Pons (tissue), 1 donor: ENCODE measurements around the gene HEPHL1.
"Not testable (repeated sequence)": the region's sequence is repeated elsewhere in the genome, so short reads cannot be mapped to it uniquely, and the experiment has no call there.

Source experiments
- DNase-seq: peaks from one replicate; pipeline ENCODE4 v3.0.0-alpha.2; 2016; ENCODE audit warnings: low spot score

Gene HEPHL1

GRCh38 chr11:94090401-94090800, 69.2 kb downstream of the HEPHL1 start:
- no peak for DNase-seq

GRCh38 chr11:94091091-94091490, 69.9 kb downstream of the HEPHL1 start:
- no peak for DNase-seq

GRCh38 chr11:94100253-94100652, 79.1 kb downstream of the HEPHL1 start:
- no peak for DNase-seq

- no peak for DNase-seq
These were observed 82.3 kb downstream of the HEPHL1 start for GRCh38 chr11:94103471-94103870.

GRCh38 chr11:94104734-94105133, 83.6 kb downstream of the HEPHL1 start:
- no peak for DNase-seq

- no peak for DNase-seq
These were observed 85.6 kb downstream of the HEPHL1 start for GRCh38 chr11:94106716-94107115.

GRCh38 chr11:94107363-94107762, 86.2 kb downstream of the HEPHL1 start:
- no peak for DNase-seq

- no peak for DNase-seq
These were observed 90.1 kb downstream of the HEPHL1 start for GRCh38 chr11:94111241-94111640.

GRCh38 chr11:94111660-94112059, 90.5 kb downstream of the HEPHL1 start:
- no peak for DNase-seq

GRCh38 chr11:94112206-94112953, 91.2 kb downstream of the HEPHL1 start:
- DNase-seq: no peak

GRCh38 chr11:94117197-94117574, 96.0 kb downstream of the HEPHL1 start:
- DNase-seq: no peak

GRCh38 chr11:94117871-94118270, 96.7 kb downstream of the HEPHL1 start:
- no peak for DNase-seq

- not testable (repeated sequence) for DNase-seq
These were observed 98.5 kb downstream of the HEPHL1 start for GRCh38 chr11:94119676-94120075.

- not testable (repeated sequence) for DNase-seq
These were observed 99.4 kb downstream of the HEPHL1 start for GRCh38 chr11:94120516-94120915.

- no peak for DNase-seq
These were observed 99.8 kb downstream of the HEPHL1 start for GRCh38 chr11:94120946-94121345.

GRCh38 chr11:94125407-94126115, 104.4 kb downstream of the HEPHL1 start:
- no peak for DNase-seq

- DNase-seq: no peak
These were observed 106.5 kb downstream of the HEPHL1 start for GRCh38 chr11:94127638-94128037.

GRCh38 chr11:94128291-94128745, 107.2 kb downstream of the HEPHL1 start:
- peak; percentile 40 for DNase-seq

GRCh38 chr11:94128746-94129511, 107.8 kb downstream of the HEPHL1 start, which contains the start of gene PANX1:
Gene PANX1, plus strand, starts transcription at chr11:94128841. Its CDS starts 472 bp downstream, at chr11:94129313.
- DNase-seq: peak; percentile 53

- peak; percentile 43 for DNase-seq
These were observed 108.6 kb downstream of the HEPHL1 start for GRCh38 chr11:94129512-94130297.

GRCh38 chr11:94130298-94131046, 109.3 kb downstream of the HEPHL1 start:
- DNase-seq: no peak
